ENCODE results near the gene GUCY2C.

The GUCY2C gene

DNA sequence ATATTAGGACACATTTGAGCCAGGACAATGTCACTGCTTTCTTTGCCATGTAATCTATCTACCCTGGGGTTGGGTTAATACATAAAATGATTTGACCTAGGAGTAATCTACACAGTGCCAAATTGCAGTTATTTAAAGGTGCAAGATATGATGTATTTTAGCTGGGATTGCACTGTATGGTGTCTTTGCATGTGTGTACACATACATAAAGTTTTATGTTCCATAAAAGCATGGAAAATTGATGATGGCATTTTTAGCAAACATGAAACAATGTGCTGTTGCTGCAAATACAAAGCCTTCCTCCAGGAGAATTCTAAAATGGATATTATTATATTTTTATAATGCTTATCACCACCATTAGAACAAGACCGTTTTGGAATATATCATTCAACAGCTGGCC is 104.7 kb downstream of the GUCY2C start:
- ChIA-PET CTCF (no interaction called here), POLR2A (no interaction called here)
- H3K9me3 ChIP-seq (ENCODE audit: control insufficient read depth, insufficient read depth, low read depth, low read length): no peaks in the 10 kb centered on the region
- H3K27ac ChIP-seq (ENCODE audit: extremely low read depth, low read depth, low read length): no peak overlapping the region
- H3K4me1 ChIP-seq (ENCODE audit: control insufficient read depth, insufficient read depth, low read length): no peaks in the 10 kb centered on the region
- no peak overlapping the region for H3K4me3 ChIP-seq (ENCODE audit: low read depth, low read length)
- H3K36me3 ChIP-seq (ENCODE audit: control insufficient read depth in 2 of 2, insufficient read depth in 1 of 2, low read length in 2 of 2): no peaks in the 10 kb centered on the region
- no peak for TF ChIP-seq ZIC2 (tag by site-specific recombination; IDR thresholded peaks at IDR 0.05)
- no peak for TF ChIP-seq ZBTB1 (tag by site-specific recombination; IDR thresholded peaks at IDR 0.05)
- TF ChIP-seq FEZF1 (tag by site-specific recombination; IDR thresholded peaks at IDR 0.05): no peak
- TF ChIP-seq ZNF366 (tag by site-specific recombination; conservative IDR thresholded peaks at IDR 0.05): no peak
- no peak for TF ChIP-seq ZSCAN30 (tag by site-specific recombination; IDR thresholded peaks at IDR 0.05)
- no peak for TF ChIP-seq ZNF350 (tag by site-specific recombination; IDR thresholded peaks at IDR 0.05)
- TF ChIP-seq, protein P1, sequence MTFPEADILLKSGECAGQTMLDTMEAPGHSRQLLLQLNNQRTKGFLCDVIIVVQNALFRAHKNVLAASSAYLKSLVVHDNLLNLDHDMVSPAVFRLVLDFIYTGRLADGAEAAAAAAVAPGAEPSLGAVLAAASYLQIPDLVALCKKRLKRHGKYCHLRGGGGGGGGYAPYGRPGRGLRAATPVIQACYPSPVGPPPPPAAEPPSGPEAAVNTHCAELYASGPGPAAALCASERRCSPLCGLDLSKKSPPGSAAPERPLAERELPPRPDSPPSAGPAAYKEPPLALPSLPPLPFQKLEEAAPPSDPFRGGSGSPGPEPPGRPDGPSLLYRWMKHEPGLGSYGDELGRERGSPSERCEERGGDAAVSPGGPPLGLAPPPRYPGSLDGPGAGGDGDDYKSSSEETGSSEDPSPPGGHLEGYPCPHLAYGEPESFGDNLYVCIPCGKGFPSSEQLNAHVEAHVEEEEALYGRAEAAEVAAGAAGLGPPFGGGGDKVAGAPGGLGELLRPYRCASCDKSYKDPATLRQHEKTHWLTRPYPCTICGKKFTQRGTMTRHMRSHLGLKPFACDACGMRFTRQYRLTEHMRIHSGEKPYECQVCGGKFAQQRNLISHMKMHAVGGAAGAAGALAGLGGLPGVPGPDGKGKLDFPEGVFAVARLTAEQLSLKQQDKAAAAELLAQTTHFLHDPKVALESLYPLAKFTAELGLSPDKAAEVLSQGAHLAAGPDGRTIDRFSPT (tag by site-specific recombination; IDR thresholded peaks at IDR 0.05): no peak
- TF ChIP-seq ZNF423 (tag by site-specific recombination; IDR thresholded peaks at IDR 0.05): no peak
- no peak for TF ChIP-seq ZNF114 (tag by site-specific recombination; IDR thresholded peaks at IDR 0.05)
- no peak for TF ChIP-seq SCRT1 (tag by site-specific recombination; IDR thresholded peaks at IDR 0.05; ENCODE audit: borderline replicate concordance)
- no peak for TF ChIP-seq ZNF140 (tag by site-specific recombination; IDR thresholded peaks at IDR 0.05)
- TF ChIP-seq, protein P2, sequence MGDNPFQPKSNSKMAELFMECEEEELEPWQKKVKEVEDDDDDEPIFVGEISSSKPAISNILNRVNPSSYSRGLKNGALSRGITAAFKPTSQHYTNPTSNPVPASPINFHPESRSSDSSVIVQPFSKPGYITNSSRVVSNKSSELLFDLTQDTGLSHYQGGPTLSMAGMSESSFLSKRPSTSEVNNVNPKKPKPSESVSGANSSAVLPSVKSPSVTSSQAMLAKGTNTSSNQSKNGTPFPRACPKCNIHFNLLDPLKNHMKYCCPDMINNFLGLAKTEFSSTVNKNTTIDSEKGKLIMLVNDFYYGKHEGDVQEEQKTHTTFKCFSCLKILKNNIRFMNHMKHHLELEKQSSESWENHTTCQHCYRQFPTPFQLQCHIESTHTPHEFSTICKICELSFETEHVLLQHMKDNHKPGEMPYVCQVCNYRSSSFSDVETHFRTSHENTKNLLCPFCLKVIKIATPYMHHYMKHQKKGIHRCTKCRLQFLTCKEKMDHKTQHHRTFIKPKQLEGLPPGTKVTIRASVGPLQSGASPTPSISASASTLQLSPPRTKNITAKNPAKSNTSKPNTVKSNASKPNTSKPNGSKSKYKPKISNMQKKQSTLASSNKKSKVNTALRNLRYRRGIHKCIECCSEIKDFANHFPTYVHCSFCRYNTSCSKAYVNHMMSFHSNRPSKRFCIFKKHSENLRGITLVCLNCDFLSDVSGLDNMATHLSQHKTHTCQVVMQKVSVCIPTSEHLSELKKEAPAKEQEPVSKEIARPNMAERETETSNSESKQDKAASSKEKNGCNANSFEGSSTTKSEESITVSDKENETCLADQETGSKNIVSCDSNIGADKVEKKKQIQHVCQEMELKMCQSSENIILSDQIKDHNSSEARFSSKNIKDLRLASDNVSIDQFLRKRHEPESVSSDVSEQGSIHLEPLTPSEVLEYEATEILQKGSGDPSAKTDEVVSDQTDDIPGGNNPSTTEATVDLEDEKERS (tag by site-specific recombination; IDR thresholded peaks at IDR 0.05): no peak
- no peak for TF ChIP-seq ZNF660 (tag by site-specific recombination; IDR thresholded peaks at IDR 0.05)
- no peak for TF ChIP-seq ZNF654 (tag by site-specific recombination; IDR thresholded peaks at IDR 0.05; ENCODE audit: low read depth)
- TF ChIP-seq, protein P3, sequence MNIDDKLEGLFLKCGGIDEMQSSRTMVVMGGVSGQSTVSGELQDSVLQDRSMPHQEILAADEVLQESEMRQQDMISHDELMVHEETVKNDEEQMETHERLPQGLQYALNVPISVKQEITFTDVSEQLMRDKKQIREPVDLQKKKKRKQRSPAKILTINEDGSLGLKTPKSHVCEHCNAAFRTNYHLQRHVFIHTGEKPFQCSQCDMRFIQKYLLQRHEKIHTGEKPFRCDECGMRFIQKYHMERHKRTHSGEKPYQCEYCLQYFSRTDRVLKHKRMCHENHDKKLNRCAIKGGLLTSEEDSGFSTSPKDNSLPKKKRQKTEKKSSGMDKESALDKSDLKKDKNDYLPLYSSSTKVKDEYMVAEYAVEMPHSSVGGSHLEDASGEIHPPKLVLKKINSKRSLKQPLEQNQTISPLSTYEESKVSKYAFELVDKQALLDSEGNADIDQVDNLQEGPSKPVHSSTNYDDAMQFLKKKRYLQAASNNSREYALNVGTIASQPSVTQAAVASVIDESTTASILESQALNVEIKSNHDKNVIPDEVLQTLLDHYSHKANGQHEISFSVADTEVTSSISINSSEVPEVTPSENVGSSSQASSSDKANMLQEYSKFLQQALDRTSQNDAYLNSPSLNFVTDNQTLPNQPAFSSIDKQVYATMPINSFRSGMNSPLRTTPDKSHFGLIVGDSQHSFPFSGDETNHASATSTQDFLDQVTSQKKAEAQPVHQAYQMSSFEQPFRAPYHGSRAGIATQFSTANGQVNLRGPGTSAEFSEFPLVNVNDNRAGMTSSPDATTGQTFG (tag by site-specific recombination; IDR thresholded peaks at IDR 0.05; ENCODE audit: borderline replicate concordance): no peak
- no peak for TF ChIP-seq ZNF223 (tag by site-specific recombination; IDR thresholded peaks at IDR 0.05)
- TF ChIP-seq ZNF416 (tag by site-specific recombination; IDR thresholded peaks at IDR 0.05): no peak
- TF ChIP-seq BCL11B (tag by site-specific recombination; IDR thresholded peaks at IDR 0.05; ENCODE audit: low read depth): no peak
- no peak for TF ChIP-seq EGR2 (tag by site-specific recombination; IDR thresholded peaks at IDR 0.05; ENCODE audit: low read depth)
- TF ChIP-seq ZSCAN16 (tag by site-specific recombination; IDR thresholded peaks at IDR 0.05): no peak
